Measurements from ENCODE around the gene CAPNS2. TPM values are rescaled to one million over a fixed set of nuclear protein-coding genes. Genes with fewer than 3 reads are reported as not detected.

CAPNS2 gene
- total RNA-seq, 4 donors from 2014 or later, result 0.58 to 3.1 (median 1.4) TPM

GRCh38 chr16:55570159-55570558 lies 3.7 kb downstream of the CAPNS2 start:
- TF ChIP-seq EP300 (IDR thresholded peaks at IDR 0.05) (no peak), POLR2A (IDR thresholded peaks at IDR 0.05) (no peak), CTCF (IDR thresholded peaks at IDR 0.05) (no peak)
- H3K9me3 ChIP-seq, result no peaks in the 10 kb centered on the region
- ATAC-seq, result no peak
- H3K36me3 ChIP-seq, result no peaks in the 10 kb centered on the region
- no peak overlapping the region for H3K27ac ChIP-seq
- WGBS, 2 donors (ENCODE audit: low coverage in 1 of 2), result 51 to 59% methylated on average over 4 to 5 of the region's 5 CpGs
- H3K27me3 ChIP-seq, result no peaks in the 10 kb centered on the region
- H3K4me3 ChIP-seq, result no peak overlapping the region
- peaks cover 6 to 43% (median 8%) of the 10 kb centered on the region in 3 donors for H3K4me1 ChIP-seq

GRCh38 chr16:55571191-55571897 lies 4.9 kb downstream of the CAPNS2 start:
- no peaks in the 10 kb centered on the region for H3K9me3 ChIP-seq
- no peaks in the 10 kb centered on the region for H3K36me3 ChIP-seq
- no peaks in the 10 kb centered on the region for H3K27me3 ChIP-seq
- H3K4me3 ChIP-seq, result no peak overlapping the region
- no peak for ATAC-seq
- 0 to 38% methylated on average over 1 of the region's 1 CpG for WGBS, 2 donors (ENCODE audit: low coverage in 1 of 2)
- H3K27ac ChIP-seq, result no peak overlapping the region
- peaks cover 6 to 51% (median 8%) of the 10 kb centered on the region in 3 donors for H3K4me1 ChIP-seq
- no peak for TF ChIP-seq POLR2A (IDR thresholded peaks at IDR 0.05)
- no peak for TF ChIP-seq POLR2AphosphoS5 (IDR thresholded peaks at IDR 0.05)

GRCh38 chr16:55572439-55572838 lies 6.0 kb downstream of the CAPNS2 start:
- no peaks in the 10 kb centered on the region for H3K9me3 ChIP-seq
- H3K27ac ChIP-seq, result no peak overlapping the region
- 77 to 80% methylated on average over 1 to 3 of the region's 4 CpGs for WGBS, 2 donors (ENCODE audit: low coverage in 1 of 2)
- H3K4me1 ChIP-seq, result peaks cover 6 to 46% (median 8%) of the 10 kb centered on the region in 3 donors
- H3K36me3 ChIP-seq, result no peaks in the 10 kb centered on the region
- no peaks in the 10 kb centered on the region for H3K27me3 ChIP-seq
- no peak for TF ChIP-seq EP300 (IDR thresholded peaks at IDR 0.05)
- TF ChIP-seq POLR2AphosphoS5 (IDR thresholded peaks at IDR 0.05), result no peak
- no peak for TF ChIP-seq CTCF (IDR thresholded peaks at IDR 0.05)
- TF ChIP-seq POLR2A (IDR thresholded peaks at IDR 0.05), result no peak
- no peak overlapping the region for H3K4me3 ChIP-seq
- ATAC-seq, result no peak

GRCh38 chr16:55574811-55575210 lies 8.3 kb downstream of the CAPNS2 start:
- peaks cover 0 to 10% of the 10 kb centered on the region in 2 donors for H3K36me3 ChIP-seq
- H3K27ac ChIP-seq, result no peak overlapping the region
- no peak for ATAC-seq
- no peaks in the 10 kb centered on the region for H3K9me3 ChIP-seq
- peaks cover 0 to 24% (median 0%) of the 10 kb centered on the region in 3 donors for H3K4me1 ChIP-seq
- no peak overlapping the region for H3K4me3 ChIP-seq
- TF ChIP-seq POLR2A (IDR thresholded peaks at IDR 0.05) (no peak), CTCF (IDR thresholded peaks at IDR 0.05) (no peak), POLR2AphosphoS5 (IDR thresholded peaks at IDR 0.05) (no peak), EP300 (IDR thresholded peaks at IDR 0.05) (no peak)
- WGBS, 2 donors (ENCODE audit: low coverage in 1 of 2), result 70 to 92% methylated on average over 2 of the region's 2 CpGs
- H3K27me3 ChIP-seq, result no peaks in the 10 kb centered on the region

GRCh38 chr16:55575496-55575895 lies 9.0 kb downstream of the CAPNS2 start:
- WGBS, 2 donors (ENCODE audit: low coverage in 1 of 2), result 8 to 27% methylated on average over 1 of the region's 1 CpG
- no peak overlapping the region for H3K27ac ChIP-seq

More at GRCh38 chr16:55575496-55575895, 9.0 kb downstream of the CAPNS2 start:
- TF ChIP-seq POLR2AphosphoS5 (IDR thresholded peaks at IDR 0.05) (no peak), EP300 (IDR thresholded peaks at IDR 0.05) (no peak), POLR2A (IDR thresholded peaks at IDR 0.05) (no peak), CTCF (IDR thresholded peaks at IDR 0.05) (no peak)
- Histone ChIP-seq H3K27me3 (no peaks in the 10 kb centered on the region), H3K4me1 (peaks cover 0 to 19% (median 0%) of the 10 kb centered on the region in 3 donors), H3K9me3 (no peaks in the 10 kb centered on the region), H3K4me3 (no peak overlapping the region), H3K36me3 (peaks cover 0 to 12% of the 10 kb centered on the region in 2 donors)
- no peak for ATAC-seq

Measured in gastroesophageal sphincter (tissue), 4 donors.